Measurements from ENCODE around the gene AK3. TPM values are rescaled to one million over a fixed set of nuclear protein-coding genes. Genes with fewer than 3 reads are reported as not detected.

Gene AK3
- total and polyA plus RNA-seq, 9 of the 15 experiments (the other 6 are each of a cell fraction or from before 2014, with no cell fraction given) = 12.2 to 78.6 (median 41.8) TPM

- TF ChIP-seq SRSF1 (IDR thresholded peaks at IDR 0.05; ENCODE audit: low read depth, low read length) = no peak
- peak; percentile 86 for TF ChIP-seq RBBP5 (IDR thresholded peaks at IDR 0.05; ENCODE audit: borderline replicate concordance, insufficient read depth, low read length, poor library complexity, severe bottlenecking)
- TF ChIP-seq BRF1 (IDR thresholded peaks at IDR 0.05; ENCODE audit: borderline replicate concordance, extremely low read depth, insufficient read length) = no peak
- peak; percentile 54; the same call in 1 of the 2 replicates for TF ChIP-seq ZNF395 (CRISPR knock-in tag; IDR thresholded peaks at IDR 0.05)
- TF ChIP-seq CBX5 (IDR thresholded peaks at IDR 0.05; ENCODE audit: borderline replicate concordance, low read depth) = no peak
- no peak for TF ChIP-seq HNRNPL (IDR thresholded peaks at IDR 0.05; ENCODE audit: low read depth, low read length)
- TF ChIP-seq OTX1 (CRISPR knock-in tag; IDR thresholded peaks at IDR 0.05) = no peak
- peak in 2 of 3 experiments; percentile 73 to 86 for TF ChIP-seq YY1 (IDR thresholded peaks at IDR 0.05; ENCODE audit: borderline replicate concordance in 1 of 3, control insufficient read depth in 1 of 3, extremely low read depth in 1 of 3, insufficient read depth in 3 of 3, insufficient read length in 1 of 3, insufficient replicate concordance in 2 of 3, low read depth in 1 of 3, low read length in 2 of 3)
- TF ChIP-seq PKNOX1 (IDR thresholded peaks at IDR 0.05) = no peak
- TF ChIP-seq ZC3H4 (CRISPR knock-in tag; IDR thresholded peaks at IDR 0.05; ENCODE audit: borderline replicate concordance) = no peak
- no peak for TF ChIP-seq MYNN (IDR thresholded peaks at IDR 0.05)
- TF ChIP-seq MYNN (CRISPR knock-in tag; IDR thresholded peaks at IDR 0.05) = no peak
- no peak for TF ChIP-seq ETS2 (tag; IDR thresholded peaks at IDR 0.05; ENCODE audit: borderline replicate concordance, poor library complexity, severe bottlenecking)
- TF ChIP-seq IRF1 (CRISPR knock-in tag; IDR thresholded peaks at IDR 0.05; ENCODE audit: borderline replicate concordance) = no peak
- TF ChIP-seq GMEB1 (CRISPR knock-in tag; IDR thresholded peaks at IDR 0.05) = peak; percentile 55; the same call in 1 of the 2 replicates
- no peak for TF ChIP-seq NFYB (IDR thresholded peaks at IDR 0.05; ENCODE audit: extremely low read depth, insufficient read length)
- no peak for TF ChIP-seq ETV6 (IDR thresholded peaks at IDR 0.05; ENCODE audit: borderline replicate concordance in 1 of 2, low read depth in 2 of 2, low read length in 1 of 2)
- no peak for TF ChIP-seq ETV6 (CRISPR knock-in tag; IDR thresholded peaks at IDR 0.05; ENCODE audit: borderline replicate concordance)
- no peak for TF ChIP-seq MLLT1 (IDR thresholded peaks at IDR 0.05)
Measured at GRCh38 chr9:4679268-4680172, 61.5 kb downstream of the AK3 start, which contains the start of gene CDC37L1 (continued).

Data from K562 (cell line).